Transverse colon (tissue), 3 donors: ENCODE data around the gene SOX5.

Experiments
- CTCF ChIP-seq, 5 experiments: fragments of 200-600 bp in 3 of 5; fragments of 450-650 bp in 2 of 5; sonication (generic) in 3 of 5; IDR thresholded peaks; 1 replicate in 2 of 5; 2 replicates in 3 of 5; pipeline ENCODE4 v1.5.1; 2016 to 2017; ENCODE audit warnings: antibody characterized with exemption in 5 of 5, inconsistent platforms in 3 of 5, mild to moderate bottlenecking in 2 of 5, moderate library complexity in 1 of 5
- EP300 ChIP-seq: sonication (generic); formaldehyde crosslinking; IDR thresholded peaks from one replicate; pipeline ENCODE4 v1.6.1; 2017; ENCODE audit warnings: antibody characterized with exemption, low read depth
- POLR2A ChIP-seq: fragments of 450-650 bp; IDR thresholded peaks from one replicate; pipeline ENCODE4 v1.6.1; 2016; ENCODE audit warnings: antibody characterized with exemption, mild to moderate bottlenecking, moderate library complexity

DNA sequence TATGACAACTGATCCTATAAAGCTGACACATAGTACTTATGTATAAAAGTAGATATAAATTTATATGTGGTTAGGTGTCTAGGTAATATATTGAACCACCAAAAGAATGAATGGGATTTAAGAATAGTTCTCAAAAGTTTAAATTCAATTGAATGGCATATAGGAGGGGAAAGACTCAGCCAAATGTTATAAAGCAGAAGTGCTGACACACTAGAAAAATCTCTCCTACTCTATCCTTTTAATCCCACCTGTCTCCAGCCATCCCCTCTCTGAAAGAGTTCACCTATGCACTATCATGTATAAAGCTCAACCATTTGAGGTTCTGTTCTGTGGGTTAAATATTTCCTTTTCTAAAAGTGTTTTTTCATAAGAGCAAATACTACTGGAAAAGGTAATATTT is 400.7 kb downstream of the SOX5 start:
- TF ChIP-seq POLR2A (no peak), EP300 (no peak), CTCF (IDR thresholded peaks at IDR 0.05) (no peak)
